ENCODE measurements around the gene ABHD10. TPM values are rescaled to one million over a fixed set of nuclear protein-coding genes. Genes with fewer than 3 reads are reported as not detected.
A peak's percentile ranks its signal among the peaks of the same experiment; 100 is the strongest.

The ABHD10 gene
- total RNA-seq, 1 experiment from 2014 or later, result 57.6 TPM

DNA sequence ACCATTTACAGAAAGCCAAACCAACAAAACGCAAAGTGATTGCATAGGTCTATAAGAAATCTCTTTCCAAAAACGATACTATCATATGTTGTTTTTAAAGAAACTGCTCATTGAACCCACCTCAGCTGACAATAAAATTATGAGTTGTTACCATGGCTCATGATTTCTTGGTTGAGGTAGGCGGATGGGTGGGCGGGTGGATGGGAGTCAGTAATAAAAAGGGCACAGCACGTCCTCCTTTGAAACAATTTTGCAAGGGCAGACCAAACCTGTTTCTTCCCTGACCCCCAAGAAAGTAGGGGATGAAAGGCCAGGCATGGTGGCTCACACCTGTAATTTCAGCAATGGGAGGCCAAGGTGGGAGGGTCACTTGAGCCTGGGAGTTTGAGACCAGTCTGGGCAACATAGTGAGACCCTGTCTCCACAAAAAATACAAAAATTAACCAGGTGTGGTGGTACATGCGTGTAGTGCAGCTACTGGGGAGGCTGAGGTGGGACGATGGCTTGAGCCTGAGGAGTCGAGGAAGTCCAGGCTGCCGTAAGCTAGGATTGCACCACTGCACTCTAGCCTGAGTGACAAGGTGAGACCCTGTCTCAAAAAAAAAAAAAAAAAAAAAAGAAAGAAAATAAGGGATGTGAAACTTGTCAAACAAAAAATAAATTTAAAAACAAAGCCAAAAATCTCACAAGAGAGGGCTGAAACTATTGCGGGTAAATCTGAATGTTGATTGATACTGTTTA is 2.1 kb downstream of the ABHD10 start:
- BruUV-seq (replicated peaks), result no TSS peak

DNA sequence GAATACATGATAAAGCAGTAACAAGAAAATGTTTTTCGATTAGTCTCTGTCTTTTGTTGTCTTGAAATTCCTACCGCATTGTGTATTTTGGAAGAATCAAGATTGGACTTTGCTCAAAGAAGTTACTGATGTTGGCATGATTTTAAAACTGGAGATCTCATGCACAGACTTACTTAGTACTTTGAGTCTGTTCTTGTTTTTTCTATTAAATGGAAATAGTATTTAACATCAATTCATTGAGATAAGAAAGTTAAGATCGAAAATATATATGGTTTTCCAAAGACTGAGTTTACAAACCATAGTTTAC is 2.6 kb downstream of the ABHD10 start:
- peaks cover 28% of the 10 kb centered on the region; the same call in 1 of the 2 replicates for H3K36me3 ChIP-seq (ENCODE audit: low read depth)
- ChIA-PET CTCF (interaction anchor here (0.6 kb wide), 1 partner anchor 91 kb away, joined by 5 read pairs; no protein-coding TSS in a partner anchor), POLR2A (ENCODE audit: unreplicated experiment) (no interaction called here)
- H3F3A ChIP-seq (ENCODE audit: insufficient read depth, low read depth), result peaks cover 22% of the 10 kb centered on the region
- peaks cover 38% of the 10 kb centered on the region for H3K79me2 ChIP-seq (ENCODE audit: low read depth)
- no peaks in the 10 kb centered on the region for H3K27me3 ChIP-seq (ENCODE audit: insufficient read depth, low read depth)
- no peak overlapping the region for H3K27ac ChIP-seq
- H3K4me3 ChIP-seq, result no peak overlapping the region
- no peak for DNase-seq
- H3K4me2 ChIP-seq, result peak overlapping the region; percentile 13; the same call in 1 of the 2 replicates
- intact Hi-C loops (cut with micrococcal nuclease; ENCODE audit: unreplicated experiment), result loop anchor here (10.0 kb wide), 1 partner anchor 543 kb away; no protein-coding TSS in a partner anchor
- H3K4me1 ChIP-seq (replicated peaks; ENCODE audit: insufficient read depth), result peaks cover 30% of the 10 kb centered on the region
- H4K20me1 ChIP-seq (ENCODE audit: insufficient read depth), result no peaks in the 10 kb centered on the region
- no peak for TF ChIP-seq EZH2 (IDR thresholded peaks at IDR 0.05; ENCODE audit: low read depth)
- TF ChIP-seq, protein P1, sequence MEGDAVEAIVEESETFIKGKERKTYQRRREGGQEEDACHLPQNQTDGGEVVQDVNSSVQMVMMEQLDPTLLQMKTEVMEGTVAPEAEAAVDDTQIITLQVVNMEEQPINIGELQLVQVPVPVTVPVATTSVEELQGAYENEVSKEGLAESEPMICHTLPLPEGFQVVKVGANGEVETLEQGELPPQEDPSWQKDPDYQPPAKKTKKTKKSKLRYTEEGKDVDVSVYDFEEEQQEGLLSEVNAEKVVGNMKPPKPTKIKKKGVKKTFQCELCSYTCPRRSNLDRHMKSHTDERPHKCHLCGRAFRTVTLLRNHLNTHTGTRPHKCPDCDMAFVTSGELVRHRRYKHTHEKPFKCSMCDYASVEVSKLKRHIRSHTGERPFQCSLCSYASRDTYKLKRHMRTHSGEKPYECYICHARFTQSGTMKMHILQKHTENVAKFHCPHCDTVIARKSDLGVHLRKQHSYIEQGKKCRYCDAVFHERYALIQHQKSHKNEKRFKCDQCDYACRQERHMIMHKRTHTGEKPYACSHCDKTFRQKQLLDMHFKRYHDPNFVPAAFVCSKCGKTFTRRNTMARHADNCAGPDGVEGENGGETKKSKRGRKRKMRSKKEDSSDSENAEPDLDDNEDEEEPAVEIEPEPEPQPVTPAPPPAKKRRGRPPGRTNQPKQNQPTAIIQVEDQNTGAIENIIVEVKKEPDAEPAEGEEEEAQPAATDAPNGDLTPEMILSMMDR (conservative IDR thresholded peaks at IDR 0.05), result no peak
- no peaks in the 10 kb centered on the region for H3K9me2 ChIP-seq (ENCODE audit: insufficient read depth)
- BruUV-seq (replicated peaks), result no TSS peak
- H2AFZ ChIP-seq, result no peak overlapping the region
- H3K9me3 ChIP-seq (ENCODE audit: insufficient read depth, low read depth), result no peaks in the 10 kb centered on the region

More for the DNA sequence above, 2.1 kb downstream of the ABHD10 start:
- Histone ChIP-seq H3F3A (ENCODE audit: insufficient read depth, low read depth) (peaks cover 25% of the 10 kb centered on the region), H3K9me3 (ENCODE audit: insufficient read depth, low read depth) (no peaks in the 10 kb centered on the region), H3K27ac (no peak overlapping the region), H4K20me1 (ENCODE audit: insufficient read depth) (no peaks in the 10 kb centered on the region), H3K27me3 (ENCODE audit: insufficient read depth, low read depth) (no peaks in the 10 kb centered on the region), H3K36me3 (ENCODE audit: low read depth) (peaks cover 28% of the 10 kb centered on the region; the same call in 1 of the 2 replicates), H3K79me2 (ENCODE audit: low read depth) (peaks cover 38% of the 10 kb centered on the region), H2AFZ (no peak overlapping the region), H3K4me1 (replicated peaks; ENCODE audit: insufficient read depth) (peaks cover 30% of the 10 kb centered on the region), H3K4me3 (peak overlapping the region; percentile 80; the same call in 1 of the 2 replicates), H3K9me2 (ENCODE audit: insufficient read depth) (no peaks in the 10 kb centered on the region), H3K4me2 (peak overlapping the region; percentile 83)
- no peak for DNase-seq
- POLR2A ChIA-PET (ENCODE audit: unreplicated experiment), result no interaction called here
- TF ChIP-seq EZH2 (IDR thresholded peaks at IDR 0.05; ENCODE audit: low read depth), result no peak
- TF ChIP-seq, protein P1 (conservative IDR thresholded peaks at IDR 0.05), result no peak
- intact Hi-C loops (cut with micrococcal nuclease; ENCODE audit: unreplicated experiment), result loop anchor here (10.0 kb wide), 1 partner anchor 544 kb away; no protein-coding TSS in a partner anchor
- CTCF ChIA-PET, result interaction anchor here (0.6 kb wide), 1 partner anchor 90 kb away, joined by 5 read pairs; no protein-coding TSS in a partner anchor

DNA sequence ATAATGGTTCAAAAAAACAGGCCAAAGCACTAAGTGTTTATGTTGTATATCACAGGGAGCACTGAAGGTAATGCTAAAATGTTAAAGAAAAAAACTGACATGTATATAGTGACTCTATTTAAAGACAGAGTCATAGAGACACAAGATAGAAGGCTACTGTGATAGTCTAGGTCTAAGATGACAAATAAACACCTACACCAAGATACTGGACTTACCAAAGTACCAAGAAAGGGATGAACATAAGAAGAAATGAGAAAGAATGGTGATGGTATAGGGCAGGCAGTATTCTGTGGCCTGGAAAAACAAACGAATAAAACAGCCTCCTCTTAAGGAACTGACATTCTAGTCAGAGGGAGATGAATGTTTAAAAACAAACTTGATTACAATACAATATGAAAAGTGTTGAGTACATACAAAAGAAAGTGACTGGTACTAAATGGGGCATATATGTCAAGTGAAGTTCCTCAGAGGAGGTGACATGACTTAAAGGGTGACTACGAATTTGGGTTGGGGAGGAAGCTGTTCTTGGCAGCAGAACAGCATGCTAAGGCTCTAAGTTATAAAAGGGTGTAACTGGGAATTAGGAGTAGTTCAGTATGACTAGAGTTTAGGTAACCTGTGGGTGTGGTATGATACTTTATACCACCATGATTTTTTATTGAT is 5.9 kb downstream of the ABHD10 start:
- no peak for TF ChIP-seq EZH2 (IDR thresholded peaks at IDR 0.05; ENCODE audit: low read depth)
- TF ChIP-seq, protein P1 (conservative IDR thresholded peaks at IDR 0.05), result no peak
- Histone ChIP-seq H3K79me2 (ENCODE audit: low read depth) (peaks cover 29% of the 10 kb centered on the region), H2AFZ (no peak overlapping the region), H3K27me3 (ENCODE audit: insufficient read depth, low read depth) (no peaks in the 10 kb centered on the region), H3K36me3 (ENCODE audit: low read depth) (peaks cover 41% of the 10 kb centered on the region), H4K20me1 (ENCODE audit: insufficient read depth) (no peaks in the 10 kb centered on the region), H3K4me3 (no peak overlapping the region), H3K4me2 (no peak overlapping the region), H3K27ac (no peak overlapping the region), H3K4me1 (replicated peaks; ENCODE audit: insufficient read depth) (peaks cover 17% of the 10 kb centered on the region), H3K9me2 (ENCODE audit: insufficient read depth) (no peaks in the 10 kb centered on the region), H3K9me3 (ENCODE audit: insufficient read depth, low read depth) (no peaks in the 10 kb centered on the region), H3F3A (ENCODE audit: insufficient read depth, low read depth) (peaks cover 14% of the 10 kb centered on the region)
- ChIA-PET CTCF (no interaction called here), POLR2A (ENCODE audit: unreplicated experiment) (no interaction called here)
- intact Hi-C loops (cut with micrococcal nuclease; ENCODE audit: unreplicated experiment), result loop anchor here (10.0 kb wide), 1 partner anchor 540 kb away; no protein-coding TSS in a partner anchor
- DNase-seq, result no peak
- BruUV-seq (replicated peaks), result no TSS peak
